Liver (tissue), 9 donors: ENCODE data around the gene HMGN4. TPM values are rescaled to one million over a fixed set of nuclear protein-coding genes. Genes with fewer than 3 reads are reported as not detected.

Source experiments
- DNase-seq: peaks from one replicate; pipeline ENCODE4 v3.0.0-alpha.2; 2017; ENCODE audit warnings: low spot score
- H3K27ac ChIP-seq, 2 donors: one replicate each; pipeline ENCODE4 v1.7.0; 2013; ENCODE audit warnings: inconsistent platforms in 2 of 2, low read length in 2 of 2, control low read depth in 1 of 2, low read depth in 1 of 2, mild to moderate bottlenecking in 1 of 2
- H3K27me3 ChIP-seq, 4 donors: one replicate each; pipeline versions ENCODE4 v1.6.1 to v1.7.0; 2013; ENCODE audit warnings: low read length in 3 of 4, inconsistent platforms in 1 of 4, mild to moderate bottlenecking in 1 of 4, moderate library complexity in 1 of 4; ENCODE audit not compliant: control insufficient read depth in 4 of 4, insufficient read depth in 4 of 4
- H3K36me3 ChIP-seq, 4 donors: one replicate each; pipeline versions ENCODE4 v1.6.1 to v1.7.0; 2013; ENCODE audit warnings: low read length in 3 of 4, mild to moderate bottlenecking in 3 of 4, low read depth in 1 of 4, moderate library complexity in 1 of 4; ENCODE audit not compliant: control insufficient read depth in 4 of 4, insufficient read depth in 3 of 4
- H3K4me1 ChIP-seq, 4 donors: one replicate each; pipeline versions ENCODE4 v1.6.1 to v1.7.0; 2013; ENCODE audit warnings: low read length in 3 of 4, mild to moderate bottlenecking in 3 of 4, moderate library complexity in 1 of 4; ENCODE audit not compliant: control insufficient read depth in 4 of 4, insufficient read depth in 4 of 4
- H3K4me3 ChIP-seq, 3 donors: one replicate each; pipeline versions ENCODE4 v1.6.1 to v1.7.0; 2013; ENCODE audit warnings: low read length in 3 of 3, control low read depth in 1 of 3, low read depth in 1 of 3, mild to moderate bottlenecking in 1 of 3
- H3K9ac ChIP-seq, 2 donors: one replicate each; pipeline ENCODE4 v1.7.0; 2013; ENCODE audit warnings: low read length in 2 of 2, mild to moderate bottlenecking in 2 of 2, moderate library complexity in 2 of 2, control low read depth in 1 of 2, low read depth in 1 of 2
- H3K9me3 ChIP-seq, 4 donors: one replicate each; pipeline versions ENCODE4 v1.6.1 to v1.7.0; 2013; ENCODE audit warnings: low read length in 3 of 4; ENCODE audit not compliant: control insufficient read depth in 4 of 4
- EGR1 ChIP-seq, 2 donors: IDR thresholded peaks; 2 replicates each; pipeline ENCODE4 v1.6.1; 2016 to 2018; ENCODE audit warnings: antibody characterized with exemption in 2 of 2, low read depth in 2 of 2
- FOXA1 ChIP-seq: IDR thresholded peaks from 2 replicates; pipeline ENCODE4 v1.6.1; 2016; ENCODE audit warnings: antibody characterized with exemption
- FOXA2 ChIP-seq: IDR thresholded peaks from 2 replicates; pipeline ENCODE4 v1.6.1; 2016; ENCODE audit warnings: antibody characterized with exemption
- GABPA ChIP-seq, 2 donors: IDR thresholded peaks in 1 of 2; conservative IDR thresholded peaks in 1 of 2; 2 replicates each; pipeline ENCODE4 v1.6.1; 2016; ENCODE audit warnings: antibody characterized with exemption in 2 of 2, mild to moderate bottlenecking in 1 of 2, moderate library complexity in 1 of 2
- HNF4A ChIP-seq, 2 donors: conservative IDR thresholded peaks; 2 replicates each; pipeline ENCODE4 v1.6.1; 2016; ENCODE audit warnings: antibody characterized with exemption in 2 of 2, mild to moderate bottlenecking in 2 of 2
- HNF4G ChIP-seq: IDR thresholded peaks from 2 replicates; pipeline ENCODE4 v1.6.1; 2016; ENCODE audit warnings: antibody characterized with exemption
- JUND ChIP-seq, 2 donors: IDR thresholded peaks; 2 replicates each; pipeline ENCODE4 v1.6.1; 2016; ENCODE audit warnings: antibody characterized with exemption in 2 of 2
- NR2F2 ChIP-seq: IDR thresholded peaks from 2 replicates; pipeline ENCODE4 v1.6.1; 2016; ENCODE audit warnings: antibody characterized with exemption
- RAD21 ChIP-seq, 2 donors: IDR thresholded peaks; 2 replicates each; pipeline ENCODE4 v1.6.1; 2016; ENCODE audit warnings: antibody characterized with exemption in 2 of 2, mild to moderate bottlenecking in 2 of 2
- RXRA ChIP-seq, 2 donors: IDR thresholded peaks; 2 replicates each; pipeline ENCODE4 v1.6.1; 2017 to 2018; ENCODE audit warnings: antibody characterized with exemption in 2 of 2, mild to moderate bottlenecking in 1 of 2
- SP1 ChIP-seq: IDR thresholded peaks from 2 replicates; pipeline ENCODE4 v1.6.1; 2018; ENCODE audit warnings: antibody characterized with exemption, mild to moderate bottlenecking
- TAF1 ChIP-seq: conservative IDR thresholded peaks from 2 replicates; pipeline ENCODE4 v1.6.1; 2016; ENCODE audit warnings: antibody characterized with exemption, mild to moderate bottlenecking
- YY1 ChIP-seq: IDR thresholded peaks from 2 replicates; pipeline ENCODE4 v1.6.1; 2016; ENCODE audit warnings: antibody characterized with exemption, mild to moderate bottlenecking
- WGBS: extraction: QIAGEN DNeasy Blood & Tissue Kit; methylation state at CpG from one replicate; pipeline ENCODE4 v1.1.7; 2013; 5-methylcytosine and 5-hydroxymethylcytosine counted together
- polyA plus RNA-seq, 2 donors: library from polyadenylated mRNA; stranded (reverse) in 1 of 2; unstranded in 1 of 2; fragments of 200-250 nt in 1 of 2; fragments of >200 nt in 1 of 2; fragmentation: Nextera tagmentation in 1 of 2; extraction: Ambion mirVana in 1 of 2; gene quantifications; one replicate each; pipeline versions ENCODE4 v1.2.1 to v1.2.3, GENCODE V29; 2013 to 2015
- total RNA-seq, 2 donors: library from RNA; depleted of rRNA; stranded (reverse); fragments of >200 nt; gene quantifications; one replicate each; pipeline ENCODE4 v1.2.3, GENCODE V29; 2014
- TF ChIP-seq, protein P1 (sequence below): IDR thresholded peaks from 2 replicates; pipeline ENCODE4 v1.6.1; 2016; ENCODE audit warnings: antibody characterized with exemption
- TF ChIP-seq, protein P2 (sequence below): IDR thresholded peaks from 2 replicates; pipeline ENCODE4 v1.6.1; 2016; ENCODE audit warnings: antibody characterized with exemption
- TF ChIP-seq, protein P3 (sequence below): fragments of 150-350 bp; IDR thresholded peaks from 2 replicates; pipeline ENCODE4 v1.5.1; 2017; ENCODE audit warnings: improper control_type of control experiment, low read depth, low read length; ENCODE audit not compliant: missing input control
- TF ChIP-seq, protein P4 (sequence below): IDR thresholded peaks from 2 replicates; pipeline ENCODE4 v1.6.1; 2016; ENCODE audit warnings: antibody characterized with exemption, mild to moderate bottlenecking
- TF ChIP-seq, protein P5 (sequence below): IDR thresholded peaks from 2 replicates; pipeline ENCODE4 v1.6.1; 2016; ENCODE audit warnings: antibody characterized with exemption
- donor health status: healthy.
- donor health status: healthy.
- donor health status: healthy.
- donor health status: healthy.
- donor health status: healthy.

HMGN4 gene
- total and polyA plus RNA-seq, 4 donors, result 8.2 to 13.3 (median 10.1) TPM

DNA sequence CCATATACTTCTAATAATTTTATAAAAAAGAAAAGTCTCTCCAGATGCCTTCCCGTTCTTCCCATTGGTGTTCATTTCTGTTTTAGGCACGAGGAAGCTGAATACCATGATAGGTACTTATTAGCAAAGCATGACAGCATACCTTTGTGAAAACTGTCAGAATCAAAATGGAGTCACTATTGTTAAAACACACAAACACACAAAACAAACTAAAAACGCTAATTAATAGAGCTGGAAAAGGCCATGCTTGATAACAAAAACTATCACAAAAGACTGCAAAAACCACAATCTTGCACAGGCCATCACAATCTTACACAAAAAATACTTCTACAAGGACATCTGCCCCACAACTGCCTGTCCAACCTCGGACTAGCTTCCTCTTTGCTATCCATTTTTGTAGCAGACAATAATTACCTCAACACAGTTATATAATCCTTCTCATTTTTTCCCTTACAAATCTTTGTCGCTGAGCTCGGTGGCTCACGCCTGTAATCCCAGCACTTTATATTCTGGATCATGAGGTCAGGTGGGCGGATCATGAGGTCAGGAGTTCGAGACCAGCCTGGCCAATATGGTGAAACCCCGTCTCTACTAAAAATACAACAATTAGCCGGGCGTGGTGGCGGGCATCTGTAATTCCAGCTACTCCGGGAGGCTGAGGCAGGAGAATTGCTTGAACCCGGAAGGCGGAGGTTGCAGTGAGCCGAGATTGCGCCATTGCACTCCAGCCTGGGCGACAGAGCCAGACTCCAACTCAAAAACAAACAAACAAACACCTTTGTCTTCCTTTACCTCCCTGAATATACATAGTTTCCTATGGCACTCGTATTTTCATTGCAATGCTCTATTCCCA lies 55.3 kb downstream of the HMGN4 start (continued):
- no peak for TF ChIP-seq GABPA (IDR thresholded peaks at IDR 0.05 in 1 of 2, conservative IDR thresholded peaks at IDR 0.05 in 1 of 2)
- TF ChIP-seq RXRA (IDR thresholded peaks at IDR 0.05), result no peak
- no peak for TF ChIP-seq HNF4A (conservative IDR thresholded peaks at IDR 0.05)
- no peak for TF ChIP-seq RAD21 (IDR thresholded peaks at IDR 0.05)
- TF ChIP-seq FOXA2, result no peak

DNA sequence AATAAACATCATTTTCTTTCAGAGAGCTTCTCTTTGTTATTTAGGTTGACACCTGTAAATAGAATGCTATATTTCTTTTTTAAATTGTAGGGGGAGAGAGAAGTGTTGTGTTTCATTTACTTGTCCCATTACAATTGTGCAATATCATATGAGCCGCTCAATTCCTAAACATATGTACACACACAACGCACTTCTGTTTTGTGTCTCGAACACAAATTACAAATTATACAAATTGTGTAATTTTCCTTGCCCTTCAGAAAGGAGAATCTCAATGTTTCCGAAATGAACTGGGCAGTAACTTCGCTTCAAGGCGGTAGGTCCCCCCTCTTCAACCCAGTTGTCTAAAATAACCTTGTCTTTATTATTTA lies 55.9 kb downstream of the HMGN4 start:
- no peak overlapping the region for H3K9ac ChIP-seq
- WGBS, result 29% methylated on average over 6 of the region's 6 CpGs

More for the DNA sequence above, 55.9 kb downstream of the HMGN4 start:
- TF ChIP-seq HNF4G, result no peak
- TF ChIP-seq, protein P1, sequence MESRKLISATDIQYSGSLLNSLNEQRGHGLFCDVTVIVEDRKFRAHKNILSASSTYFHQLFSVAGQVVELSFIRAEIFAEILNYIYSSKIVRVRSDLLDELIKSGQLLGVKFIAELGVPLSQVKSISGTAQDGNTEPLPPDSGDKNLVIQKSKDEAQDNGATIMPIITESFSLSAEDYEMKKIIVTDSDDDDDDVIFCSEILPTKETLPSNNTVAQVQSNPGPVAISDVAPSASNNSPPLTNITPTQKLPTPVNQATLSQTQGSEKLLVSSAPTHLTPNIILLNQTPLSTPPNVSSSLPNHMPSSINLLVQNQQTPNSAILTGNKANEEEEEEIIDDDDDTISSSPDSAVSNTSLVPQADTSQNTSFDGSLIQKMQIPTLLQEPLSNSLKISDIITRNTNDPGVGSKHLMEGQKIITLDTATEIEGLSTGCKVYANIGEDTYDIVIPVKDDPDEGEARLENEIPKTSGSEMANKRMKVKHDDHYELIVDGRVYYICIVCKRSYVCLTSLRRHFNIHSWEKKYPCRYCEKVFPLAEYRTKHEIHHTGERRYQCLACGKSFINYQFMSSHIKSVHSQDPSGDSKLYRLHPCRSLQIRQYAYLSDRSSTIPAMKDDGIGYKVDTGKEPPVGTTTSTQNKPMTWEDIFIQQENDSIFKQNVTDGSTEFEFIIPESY, result no peak
- TF ChIP-seq, protein P2, sequence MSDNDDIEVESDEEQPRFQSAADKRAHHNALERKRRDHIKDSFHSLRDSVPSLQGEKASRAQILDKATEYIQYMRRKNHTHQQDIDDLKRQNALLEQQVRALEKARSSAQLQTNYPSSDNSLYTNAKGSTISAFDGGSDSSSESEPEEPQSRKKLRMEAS, result no peak
- TF ChIP-seq FOXA1, result no peak
- no peak for TF ChIP-seq FOXA2
- TF ChIP-seq, protein P3, sequence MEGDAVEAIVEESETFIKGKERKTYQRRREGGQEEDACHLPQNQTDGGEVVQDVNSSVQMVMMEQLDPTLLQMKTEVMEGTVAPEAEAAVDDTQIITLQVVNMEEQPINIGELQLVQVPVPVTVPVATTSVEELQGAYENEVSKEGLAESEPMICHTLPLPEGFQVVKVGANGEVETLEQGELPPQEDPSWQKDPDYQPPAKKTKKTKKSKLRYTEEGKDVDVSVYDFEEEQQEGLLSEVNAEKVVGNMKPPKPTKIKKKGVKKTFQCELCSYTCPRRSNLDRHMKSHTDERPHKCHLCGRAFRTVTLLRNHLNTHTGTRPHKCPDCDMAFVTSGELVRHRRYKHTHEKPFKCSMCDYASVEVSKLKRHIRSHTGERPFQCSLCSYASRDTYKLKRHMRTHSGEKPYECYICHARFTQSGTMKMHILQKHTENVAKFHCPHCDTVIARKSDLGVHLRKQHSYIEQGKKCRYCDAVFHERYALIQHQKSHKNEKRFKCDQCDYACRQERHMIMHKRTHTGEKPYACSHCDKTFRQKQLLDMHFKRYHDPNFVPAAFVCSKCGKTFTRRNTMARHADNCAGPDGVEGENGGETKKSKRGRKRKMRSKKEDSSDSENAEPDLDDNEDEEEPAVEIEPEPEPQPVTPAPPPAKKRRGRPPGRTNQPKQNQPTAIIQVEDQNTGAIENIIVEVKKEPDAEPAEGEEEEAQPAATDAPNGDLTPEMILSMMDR, result no peak
- no peak for TF ChIP-seq HNF4A (conservative IDR thresholded peaks at IDR 0.05)
- no peak for TF ChIP-seq EGR1 (IDR thresholded peaks at IDR 0.05; ENCODE audit: low read depth in 2 of 2)
- no peak for TF ChIP-seq TAF1
- no peak for TF ChIP-seq GABPA (IDR thresholded peaks at IDR 0.05 in 1 of 2, conservative IDR thresholded peaks at IDR 0.05 in 1 of 2)
- TF ChIP-seq JUND (IDR thresholded peaks at IDR 0.05), result no peak
- no peak for TF ChIP-seq YY1
- TF ChIP-seq SP1, result no peak
- TF ChIP-seq, protein P4, sequence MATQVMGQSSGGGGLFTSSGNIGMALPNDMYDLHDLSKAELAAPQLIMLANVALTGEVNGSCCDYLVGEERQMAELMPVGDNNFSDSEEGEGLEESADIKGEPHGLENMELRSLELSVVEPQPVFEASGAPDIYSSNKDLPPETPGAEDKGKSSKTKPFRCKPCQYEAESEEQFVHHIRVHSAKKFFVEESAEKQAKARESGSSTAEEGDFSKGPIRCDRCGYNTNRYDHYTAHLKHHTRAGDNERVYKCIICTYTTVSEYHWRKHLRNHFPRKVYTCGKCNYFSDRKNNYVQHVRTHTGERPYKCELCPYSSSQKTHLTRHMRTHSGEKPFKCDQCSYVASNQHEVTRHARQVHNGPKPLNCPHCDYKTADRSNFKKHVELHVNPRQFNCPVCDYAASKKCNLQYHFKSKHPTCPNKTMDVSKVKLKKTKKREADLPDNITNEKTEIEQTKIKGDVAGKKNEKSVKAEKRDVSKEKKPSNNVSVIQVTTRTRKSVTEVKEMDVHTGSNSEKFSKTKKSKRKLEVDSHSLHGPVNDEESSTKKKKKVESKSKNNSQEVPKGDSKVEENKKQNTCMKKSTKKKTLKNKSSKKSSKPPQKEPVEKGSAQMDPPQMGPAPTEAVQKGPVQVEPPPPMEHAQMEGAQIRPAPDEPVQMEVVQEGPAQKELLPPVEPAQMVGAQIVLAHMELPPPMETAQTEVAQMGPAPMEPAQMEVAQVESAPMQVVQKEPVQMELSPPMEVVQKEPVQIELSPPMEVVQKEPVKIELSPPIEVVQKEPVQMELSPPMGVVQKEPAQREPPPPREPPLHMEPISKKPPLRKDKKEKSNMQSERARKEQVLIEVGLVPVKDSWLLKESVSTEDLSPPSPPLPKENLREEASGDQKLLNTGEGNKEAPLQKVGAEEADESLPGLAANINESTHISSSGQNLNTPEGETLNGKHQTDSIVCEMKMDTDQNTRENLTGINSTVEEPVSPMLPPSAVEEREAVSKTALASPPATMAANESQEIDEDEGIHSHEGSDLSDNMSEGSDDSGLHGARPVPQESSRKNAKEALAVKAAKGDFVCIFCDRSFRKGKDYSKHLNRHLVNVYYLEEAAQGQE, result no peak
- no peak for TF ChIP-seq RXRA (IDR thresholded peaks at IDR 0.05)
- TF ChIP-seq RAD21 (IDR thresholded peaks at IDR 0.05), result no peak
- no peak for TF ChIP-seq NR2F2
- TF ChIP-seq, protein P5, sequence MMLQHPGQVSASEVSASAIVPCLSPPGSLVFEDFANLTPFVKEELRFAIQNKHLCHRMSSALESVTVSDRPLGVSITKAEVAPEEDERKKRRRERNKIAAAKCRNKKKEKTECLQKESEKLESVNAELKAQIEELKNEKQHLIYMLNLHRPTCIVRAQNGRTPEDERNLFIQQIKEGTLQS, result no peak
- H3K4me3 ChIP-seq, result no peak overlapping the region
- no peaks in the 10 kb centered on the region for H3K9me3 ChIP-seq
- H3K27ac ChIP-seq, result no peak overlapping the region
- H3K27me3 ChIP-seq, result peaks cover 0 to 10% (median 2%) of the 10 kb centered on the region in 4 donors
- no peak for DNase-seq
- peaks cover 5 to 23% (median 13%) of the 10 kb centered on the region in 4 donors for H3K4me1 ChIP-seq
- H3K36me3 ChIP-seq, result peaks cover 5 to 9% (median 5%) of the 10 kb centered on the region in 4 donors
